DMS114 treated with DMSO at 0.1 percent for 48 hours (cell line): Measurements from ENCODE around the gene TRNP1.
"Not testable (repeated sequence)": the region's sequence is repeated elsewhere in the genome, so short reads cannot be mapped to it uniquely, and the experiment has no call there.

Experiments used
- DNase-seq: peaks from one replicate; lab custom pipeline; 2025; ENCODE audit not compliant: unreplicated experiment; lab: John Stamatoyannopoulos, UW

TRNP1 gene

DNA sequence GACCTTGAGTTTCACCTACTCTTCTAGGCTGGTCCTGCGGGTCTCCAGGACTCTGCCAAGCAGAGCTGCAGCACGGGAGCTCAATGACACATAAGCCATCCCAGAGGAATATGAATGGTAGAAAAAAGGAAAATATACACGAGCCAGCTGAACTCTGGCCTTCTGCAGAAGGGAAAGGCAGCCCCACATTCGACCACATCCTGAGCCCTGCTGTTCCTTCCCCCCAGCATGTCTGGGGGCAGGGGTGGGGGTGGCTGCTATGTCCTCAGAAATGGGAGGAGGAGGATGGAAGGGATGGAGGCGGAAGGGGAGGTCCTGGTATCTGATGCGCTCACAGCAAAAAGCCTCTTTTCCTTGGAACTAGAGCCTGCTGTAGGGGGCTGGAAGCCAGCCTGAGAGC, 21.1 kb upstream of the TRNP1 start:
- DNase-seq = no peak

DNA sequence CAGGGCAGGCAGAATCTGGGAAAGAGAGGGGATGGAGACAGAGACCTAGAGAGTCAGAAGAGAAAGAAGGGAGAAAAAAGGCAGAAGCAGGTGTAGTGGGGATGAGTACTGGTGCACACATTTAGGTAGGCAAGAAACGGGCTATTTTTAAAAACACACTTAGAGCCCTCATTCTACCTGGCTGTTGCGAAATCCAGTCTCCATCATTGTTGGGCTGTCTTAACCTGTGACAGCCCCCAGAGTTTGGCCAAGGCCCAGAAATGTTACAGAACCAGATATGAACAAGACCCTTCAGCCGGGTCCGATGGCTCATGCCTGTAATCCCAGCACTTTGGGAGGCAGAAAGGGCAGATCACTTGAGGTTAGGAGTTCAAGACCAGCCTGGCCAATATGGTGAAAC, 20.7 kb upstream of the TRNP1 start:
- no peak for DNase-seq

DNA sequence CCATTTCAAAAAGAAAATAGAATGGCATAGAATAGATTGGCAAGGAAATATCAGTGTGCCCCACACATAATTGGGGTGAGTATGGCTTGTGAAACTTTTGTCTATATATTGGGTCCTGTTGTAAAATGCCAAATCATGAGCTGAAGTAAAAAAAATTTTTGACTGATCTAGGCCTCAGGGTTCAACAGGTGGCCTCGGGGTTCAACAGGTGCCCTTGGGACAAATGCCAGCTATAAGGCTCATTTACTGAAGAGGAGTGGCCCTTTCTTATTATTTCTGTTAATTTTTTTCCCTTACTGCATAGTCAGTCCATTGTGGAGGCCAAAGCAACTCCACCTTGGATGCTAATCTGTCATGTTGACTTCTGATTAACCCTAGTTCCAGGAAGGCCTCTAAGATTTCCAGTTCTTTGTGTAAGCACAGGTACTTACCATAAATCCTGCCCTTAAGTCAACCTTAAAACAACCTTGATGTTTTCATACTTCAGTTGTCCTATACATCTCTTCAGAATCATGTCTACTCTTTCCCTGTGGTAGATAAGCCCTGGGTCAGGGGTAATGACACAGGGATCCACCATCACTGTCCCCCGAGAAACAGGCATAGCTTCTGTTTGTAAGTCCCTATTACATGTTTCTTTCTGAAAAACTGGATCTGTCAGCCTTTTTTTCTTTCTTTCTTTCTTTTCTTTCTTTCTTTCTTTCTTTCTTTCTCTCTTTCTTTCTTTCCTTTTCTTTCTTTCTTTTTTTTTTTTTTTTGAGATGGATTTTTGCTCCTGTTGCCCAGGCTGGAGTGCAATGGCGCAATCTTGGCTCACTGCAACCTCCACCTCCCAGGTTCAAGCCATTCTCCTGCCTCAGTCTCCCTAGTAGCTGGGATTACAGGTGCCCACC, 16.6 kb upstream of the TRNP1 start:
- no peak for DNase-seq

DNA sequence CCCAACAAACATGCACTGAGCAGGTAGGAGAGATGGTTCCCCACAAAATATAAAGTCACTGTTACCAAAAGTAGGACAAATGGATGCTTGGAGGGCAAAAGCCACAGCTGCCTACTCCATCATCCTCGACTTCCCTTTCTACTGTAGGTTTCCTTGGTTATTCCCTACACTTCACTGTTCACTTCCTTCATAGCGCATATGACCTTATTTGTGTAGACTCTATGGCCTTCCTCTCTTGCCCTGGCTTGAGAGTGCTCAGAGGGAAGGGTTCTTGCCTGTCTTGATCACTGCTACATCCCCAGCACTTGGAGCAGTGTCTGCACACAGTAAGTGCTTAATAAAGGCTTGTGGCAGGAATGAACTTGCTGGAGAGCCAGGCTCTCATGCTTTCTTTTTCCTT, 14.6 kb upstream of the TRNP1 start:
- DNase-seq = no peak

DNA sequence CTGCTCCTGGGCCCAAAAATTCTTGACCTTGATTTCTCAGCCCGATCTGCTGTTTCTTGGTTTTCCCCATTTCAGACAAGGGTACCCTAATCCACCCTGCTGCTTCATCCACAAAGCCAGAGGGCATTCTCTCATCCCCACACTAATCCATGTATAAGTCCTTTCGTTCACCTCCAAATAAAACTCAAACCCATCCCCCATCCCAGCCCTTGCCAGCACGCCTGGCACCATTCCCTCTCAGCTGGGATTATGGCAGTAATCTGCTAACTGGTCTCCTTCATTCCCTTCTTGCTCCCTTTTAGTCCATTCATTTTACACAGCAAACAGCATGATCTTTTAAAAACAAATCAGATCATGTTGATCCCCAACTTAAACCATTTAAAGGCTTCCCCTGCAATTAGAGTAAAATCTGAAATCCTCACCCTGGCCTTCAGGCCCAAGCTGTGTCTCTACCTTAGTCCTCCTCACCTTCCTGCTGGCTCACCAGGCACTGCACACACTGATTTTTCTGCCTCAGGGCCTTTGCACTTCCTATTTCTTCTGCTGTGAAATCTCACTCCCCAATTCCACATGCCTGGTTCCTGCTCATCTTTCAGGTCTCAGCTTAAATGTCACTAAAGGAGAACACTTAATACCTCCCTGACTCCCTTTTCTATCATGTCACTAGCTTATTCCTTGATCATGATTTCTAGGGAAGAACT, 12.2 kb upstream of the TRNP1 start:
- no peak for DNase-seq

DNA sequence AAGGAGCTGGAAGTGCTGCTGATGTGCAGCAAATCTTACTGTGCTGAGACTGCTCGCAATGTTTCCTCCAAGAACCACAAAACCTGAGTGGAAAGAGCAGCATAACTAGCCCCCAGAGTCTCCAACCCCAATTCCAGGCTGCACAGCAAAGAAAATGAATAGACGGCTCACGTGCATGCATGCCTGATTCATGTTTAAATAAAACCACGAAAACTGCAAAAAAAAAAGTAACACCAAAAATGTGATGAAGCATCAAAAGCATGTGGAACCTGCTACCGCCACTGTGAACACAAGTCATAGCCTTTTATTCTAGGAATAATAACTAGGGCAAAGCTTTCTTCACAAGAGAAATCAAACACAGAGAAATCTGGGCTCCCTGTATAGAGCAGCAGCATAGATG, 9.6 kb upstream of the TRNP1 start:
- DNase-seq = no peak

DNA sequence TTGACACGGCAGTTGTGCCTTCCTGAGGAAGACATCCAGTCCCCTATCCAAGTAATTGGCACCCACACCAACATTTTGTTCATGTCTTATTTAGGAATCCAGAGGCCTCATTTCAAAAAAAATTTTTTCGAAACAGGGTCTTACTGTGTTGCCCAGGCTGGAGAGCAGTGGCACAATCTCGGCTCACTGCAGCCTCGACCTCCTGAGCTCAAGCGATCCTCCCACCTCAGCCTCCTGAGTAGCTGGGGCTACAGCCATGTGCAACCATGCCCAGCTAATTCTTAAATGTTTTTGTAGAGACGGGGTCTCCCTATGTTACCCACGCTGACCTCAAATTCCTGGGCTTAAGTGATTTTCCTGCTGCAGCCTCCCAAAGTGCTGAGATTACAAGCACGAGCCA, 9.2 kb upstream of the TRNP1 start:
- DNase-seq = no peak

DNA sequence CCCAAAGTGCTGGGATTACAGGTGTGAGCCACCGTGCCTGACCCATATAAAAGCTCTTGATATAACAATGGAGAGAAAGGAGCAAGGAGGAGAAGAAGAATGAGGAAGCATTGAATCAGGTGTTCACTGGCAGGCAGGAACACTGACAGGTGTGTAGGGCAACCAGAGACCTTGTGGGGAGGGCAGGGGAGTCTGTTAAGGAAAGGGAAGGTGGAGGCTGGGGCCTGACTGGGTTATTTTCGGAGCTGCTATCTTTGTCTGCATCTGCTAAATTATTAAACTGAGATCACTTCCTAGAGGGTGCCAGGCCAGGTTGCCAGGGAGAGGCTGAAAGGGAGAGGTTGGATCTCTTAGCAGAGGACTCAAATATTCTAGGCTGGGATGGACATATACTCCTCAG, 6.8 kb upstream of the TRNP1 start:
- DNase-seq = no peak

DNA sequence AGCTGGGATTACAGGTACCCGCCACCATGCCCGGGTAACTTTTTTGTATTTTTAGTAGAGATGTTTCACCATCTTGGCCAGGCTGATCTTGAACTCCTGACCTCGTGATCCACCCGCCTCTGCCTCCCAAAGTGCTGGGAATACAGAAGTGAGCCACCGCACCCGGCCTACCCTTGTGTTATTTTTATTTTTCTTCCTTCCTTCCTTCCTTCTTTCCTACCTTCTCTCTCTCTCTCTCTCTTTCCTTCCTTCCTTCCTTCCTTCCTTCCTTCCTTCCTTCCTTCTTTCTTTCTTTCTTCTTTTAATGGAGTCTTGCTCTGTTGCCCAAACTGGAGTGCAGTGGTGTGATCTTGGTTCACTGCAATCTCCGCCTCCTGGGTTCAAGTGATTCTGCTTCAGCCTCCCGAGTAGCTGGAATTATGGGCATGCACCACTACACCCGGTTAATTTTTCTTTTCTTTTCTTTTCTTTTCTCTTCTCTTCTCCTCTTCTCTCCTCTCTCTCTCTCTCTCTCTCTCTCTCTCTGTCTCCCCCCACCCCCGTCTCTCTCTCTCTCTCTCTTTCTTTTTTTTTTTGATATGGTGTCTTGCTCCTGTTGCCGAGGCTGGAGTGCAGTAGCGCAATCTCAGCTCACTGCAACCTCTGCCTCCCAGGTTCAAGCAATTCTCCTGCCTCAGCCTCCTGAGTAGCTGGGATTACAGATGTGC, 3.9 kb upstream of the TRNP1 start:
- not testable (repeated sequence) for DNase-seq

DNA sequence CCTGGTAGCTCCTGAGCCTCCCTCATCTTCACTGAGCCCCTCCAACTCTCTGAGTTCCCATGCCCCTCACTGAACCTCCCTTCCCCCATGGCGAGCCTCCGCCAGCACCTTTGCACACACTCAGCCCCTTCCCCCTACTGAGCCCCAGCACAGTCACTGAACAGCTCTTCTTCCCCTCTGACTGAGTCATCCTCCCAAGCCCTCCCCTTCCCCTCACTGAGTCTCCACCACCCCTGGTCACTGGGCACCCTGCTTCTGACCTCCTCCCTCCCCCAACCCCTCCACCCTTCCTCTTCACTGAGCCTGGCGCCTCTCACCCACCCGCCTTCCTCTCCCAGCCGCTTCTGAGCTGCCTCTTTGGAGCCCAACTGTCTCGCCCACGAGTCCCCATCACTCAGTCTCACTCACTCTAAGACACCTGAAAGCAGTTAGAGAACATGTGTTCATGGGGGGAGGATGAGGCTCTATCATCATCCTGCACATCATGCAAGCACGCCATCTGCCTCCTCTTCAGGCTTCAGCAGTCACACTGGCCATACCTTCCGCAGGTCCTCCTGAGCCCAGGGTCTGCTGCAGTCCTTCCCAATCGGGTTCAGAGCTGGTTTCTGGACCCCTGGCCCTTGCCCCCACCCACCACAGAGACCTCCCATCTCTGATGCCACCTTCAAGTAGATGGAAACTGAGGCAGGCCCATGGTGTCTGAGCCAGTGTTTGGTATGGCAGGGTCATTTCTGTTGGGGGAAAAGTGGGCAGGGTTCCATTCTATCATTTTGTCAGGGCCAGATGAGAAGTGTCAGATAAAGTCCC, 2.0 kb upstream of the TRNP1 start:
- DNase-seq = no peak

DNA sequence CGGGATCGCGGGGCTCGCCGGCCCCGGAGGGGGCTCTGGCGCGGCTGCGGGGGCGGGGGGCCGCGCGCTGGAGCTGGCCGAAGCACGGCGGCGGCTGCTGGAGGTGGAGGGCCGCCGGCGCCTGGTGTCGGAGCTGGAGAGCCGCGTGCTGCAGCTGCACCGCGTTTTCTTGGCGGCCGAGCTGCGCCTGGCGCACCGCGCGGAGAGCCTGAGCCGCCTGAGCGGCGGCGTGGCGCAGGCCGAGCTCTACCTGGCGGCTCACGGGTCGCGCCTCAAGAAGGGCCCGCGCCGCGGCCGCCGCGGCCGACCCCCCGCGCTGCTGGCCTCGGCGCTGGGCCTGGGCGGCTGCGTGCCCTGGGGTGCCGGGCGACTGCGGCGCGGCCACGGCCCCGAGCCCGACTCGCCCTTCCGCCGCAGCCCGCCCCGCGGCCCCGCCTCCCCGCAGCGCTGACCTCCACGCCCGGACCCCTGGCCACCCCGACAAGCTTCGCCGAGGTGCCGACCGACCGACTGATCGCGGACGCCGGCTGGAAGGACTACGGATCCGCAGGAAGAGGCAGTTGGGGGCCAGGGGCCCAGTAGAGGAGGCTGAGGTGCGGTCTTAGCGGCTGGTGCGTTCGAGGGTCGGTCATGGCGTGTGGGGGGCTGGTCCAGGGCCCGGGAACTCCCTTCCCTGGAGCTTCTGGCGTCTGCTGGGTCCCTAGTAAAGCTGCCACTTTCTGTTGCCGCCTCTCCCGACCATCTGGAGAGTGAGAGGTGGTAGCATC, 711 bp downstream of the TRNP1 start:
- DNase-seq = no peak

DNA sequence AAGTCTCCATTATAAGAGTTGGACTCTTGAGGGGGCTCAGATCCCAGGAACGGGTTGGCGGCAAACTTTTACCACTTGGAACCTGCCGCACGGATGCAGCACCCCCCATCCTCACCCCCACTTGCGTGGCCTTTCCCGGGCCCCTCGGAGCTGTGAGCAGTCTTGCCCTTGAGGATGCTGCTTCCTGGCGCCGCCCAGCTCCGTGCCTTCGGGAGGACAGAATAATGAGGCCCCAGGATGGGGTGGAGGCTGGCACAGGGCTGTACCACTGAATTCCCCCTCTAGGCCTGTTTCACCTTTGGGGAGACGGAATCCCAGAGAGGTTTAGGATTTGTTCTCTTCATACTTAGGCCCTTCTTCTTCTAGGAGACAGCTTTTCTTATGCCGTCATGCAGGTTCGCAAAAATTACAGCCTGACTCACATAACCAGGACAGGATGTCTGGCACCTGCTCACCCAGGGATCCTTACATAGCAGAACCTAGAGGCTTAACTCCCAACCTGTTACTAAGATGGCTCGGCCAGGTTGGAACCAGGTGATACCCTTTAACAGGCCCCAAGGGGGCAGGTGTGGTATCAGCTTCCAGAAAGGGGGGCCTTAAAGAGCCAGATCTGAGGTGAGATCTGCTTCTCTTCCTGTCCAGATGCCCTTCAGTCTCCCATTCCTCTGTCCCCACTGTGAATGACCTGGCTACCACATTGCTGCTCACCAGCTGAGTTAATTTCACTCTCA, 1.5 kb downstream of the TRNP1 start:
- DNase-seq = no peak

DNA sequence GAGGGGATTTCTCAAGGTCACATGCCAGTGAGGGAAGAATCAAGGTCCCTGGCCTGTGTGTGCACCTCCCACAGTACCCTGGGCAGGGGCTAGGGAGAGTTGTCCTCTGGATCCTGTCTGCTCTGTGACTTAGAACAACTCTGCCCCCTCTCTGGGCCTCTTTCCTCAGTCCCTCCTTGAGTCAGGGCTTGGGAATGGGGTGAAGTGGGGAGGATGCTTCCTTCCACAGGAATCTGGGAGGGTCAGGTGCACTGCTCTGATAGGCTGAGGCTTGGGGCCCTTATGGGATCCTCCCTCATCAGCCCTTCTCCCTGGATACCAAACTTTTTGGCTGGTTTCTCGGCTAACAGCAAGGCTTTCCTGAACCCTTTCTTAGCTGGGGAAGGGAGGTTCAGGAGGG, 2.5 kb downstream of the TRNP1 start:
- DNase-seq = no peak

DNA sequence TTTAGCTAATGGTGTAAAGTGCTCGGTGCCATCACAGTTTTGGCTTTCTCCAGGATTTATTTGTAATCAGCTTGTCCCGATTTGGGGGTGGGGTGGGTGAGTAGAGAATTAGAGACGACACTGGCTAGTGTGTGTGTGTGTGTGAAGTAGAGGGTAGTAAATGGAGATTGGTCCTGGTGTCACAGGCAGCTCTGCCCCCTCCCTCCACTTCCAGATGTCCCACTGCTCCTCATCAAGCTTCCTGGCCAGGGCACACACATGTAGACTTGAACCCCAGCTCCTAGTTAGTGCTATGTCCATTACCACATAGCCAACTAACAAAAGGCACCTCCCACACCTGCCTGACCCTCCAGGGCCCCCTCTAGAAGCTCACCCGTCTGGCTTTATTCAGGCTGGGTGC, 3.2 kb downstream of the TRNP1 start:
- DNase-seq = no peak

DNA sequence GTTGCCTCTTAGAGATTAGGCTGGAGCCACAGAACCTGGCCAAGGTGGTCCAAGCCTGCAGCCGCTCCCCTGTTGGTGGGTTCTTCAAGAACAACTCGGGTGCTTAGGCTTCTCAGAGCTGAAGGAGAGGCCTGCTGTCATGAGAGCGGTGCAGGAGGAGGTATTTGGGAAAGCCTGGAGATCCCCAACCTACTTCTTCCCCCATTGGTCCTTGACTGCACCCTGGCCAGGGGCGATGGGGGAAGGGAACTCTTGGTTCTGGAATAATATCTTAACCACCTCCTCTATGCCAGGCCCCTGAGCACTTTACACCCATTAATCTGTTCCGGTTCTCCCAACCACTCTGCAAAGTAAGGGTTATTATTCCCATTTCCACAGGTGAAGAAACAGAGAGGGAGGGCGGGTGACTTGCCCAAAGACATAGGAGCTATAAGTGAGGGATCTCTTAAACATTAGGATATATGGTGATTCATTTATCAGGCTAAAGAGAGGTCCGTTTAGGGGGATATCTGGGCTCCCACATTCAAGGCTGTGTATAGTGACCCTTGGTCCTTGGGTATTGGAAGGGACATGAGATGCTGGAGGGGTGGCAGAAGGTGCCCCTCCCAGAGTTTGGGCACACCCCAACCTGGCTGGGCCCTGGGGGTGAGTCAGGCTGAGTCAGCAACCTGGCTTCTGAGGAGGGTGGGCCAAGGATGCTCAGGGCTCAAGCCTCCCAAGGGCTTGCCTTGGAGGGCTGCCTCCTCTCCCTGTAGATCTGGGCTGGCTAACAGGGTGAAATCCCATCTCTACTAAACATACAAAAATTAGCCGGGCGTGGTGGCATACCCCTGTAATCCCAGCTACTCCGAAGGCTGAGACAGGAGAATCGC, 5.2 kb downstream of the TRNP1 start:
- no peak for DNase-seq

DNA sequence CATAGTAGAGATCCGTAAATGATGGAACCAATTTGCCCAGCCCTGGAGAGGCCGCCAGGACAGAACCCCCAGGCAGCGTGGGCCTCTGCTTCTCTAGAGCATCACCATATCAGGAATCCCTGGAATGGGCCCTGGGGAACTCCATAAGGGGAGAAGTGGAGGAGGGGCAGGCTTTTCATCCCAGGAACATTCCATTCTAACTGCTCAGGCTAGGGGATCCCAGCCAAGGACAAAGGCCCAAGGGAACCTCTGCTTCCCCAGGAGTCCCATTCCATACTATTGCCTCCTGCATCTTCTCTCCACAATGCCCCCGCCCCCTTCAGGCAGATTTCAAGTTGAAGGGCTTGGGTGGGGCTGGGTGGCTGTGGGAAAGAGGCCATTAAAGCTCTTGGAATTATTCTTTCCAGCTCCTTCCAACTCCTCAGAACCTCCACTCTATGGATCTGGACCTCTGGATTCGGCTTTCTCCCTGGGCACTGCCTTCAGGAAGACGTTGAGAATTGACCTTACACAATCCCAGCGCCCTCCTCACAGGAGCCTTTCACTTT, 6.0 kb downstream of the TRNP1 start:
- DNase-seq = no peak

DNA sequence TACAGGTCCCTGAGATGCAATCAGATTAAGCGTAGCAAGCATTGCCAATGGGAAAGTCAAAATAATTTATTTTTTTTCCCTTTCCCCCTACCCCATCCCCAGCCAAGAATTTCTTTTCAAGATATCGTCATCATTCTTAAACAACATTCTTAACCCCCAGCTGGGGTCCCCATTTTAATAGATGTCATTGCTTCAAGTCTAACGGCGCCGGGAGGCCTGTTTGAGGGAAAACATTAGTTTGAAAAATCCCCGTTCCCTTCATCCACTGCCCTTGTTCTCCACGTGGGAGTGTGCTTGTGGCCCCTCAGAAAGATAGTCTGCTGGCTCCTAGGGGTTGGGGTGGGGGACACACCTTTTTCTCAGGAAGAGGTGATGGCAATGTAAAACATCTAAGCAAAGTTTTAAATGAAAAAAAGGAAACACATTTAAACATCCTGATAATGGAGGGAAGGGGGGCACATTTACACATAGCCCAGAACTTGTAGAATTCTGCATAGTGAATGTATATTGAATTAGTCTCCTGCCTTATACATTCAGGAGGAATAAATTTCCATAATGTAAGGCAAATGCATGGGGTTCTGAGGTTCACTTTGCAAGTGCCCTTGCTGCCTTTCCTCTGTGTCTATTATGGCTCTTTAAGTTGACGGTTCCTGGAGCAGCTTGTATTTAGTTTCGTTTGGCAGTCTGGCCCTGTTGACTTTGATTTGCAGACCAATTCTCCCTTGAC, 6.8 kb downstream of the TRNP1 start:
- no peak for DNase-seq
